H4 (cell line): Measurements from ENCODE around the gene INO80C. TPM values are rescaled to one million over a fixed set of nuclear protein-coding genes. Genes with fewer than 3 reads are reported as not detected.
"Not testable (repeated sequence)": the region's sequence is repeated elsewhere in the genome, so short reads cannot be mapped to it uniquely, and the experiment has no call there.

Experiments
- DNase-seq: peaks from one replicate; pipeline ENCODE4 v3.0.0-alpha.2; 2015; ENCODE audit warnings: low spot score
- total RNA-seq: library from RNA; depleted of rRNA; stranded (reverse); fragments of >200 nt; shearing (Covaris generic); gene quantifications from 2 replicates; pipeline ENCODE4 v1.2.3, GENCODE V29; 2014

The INO80C gene
- total RNA-seq, 1 experiment from 2014 or later, result 3.2 TPM

GRCh38 chr18:35489281-35489680, 8.5 kb downstream of the INO80C start:
- not testable (repeated sequence) for DNase-seq

GRCh38 chr18:35488396-35488795, 9.4 kb downstream of the INO80C start:
- DNase-seq, result not testable (repeated sequence)

- DNase-seq, result not testable (repeated sequence)
These were observed 10.2 kb downstream of the INO80C start for GRCh38 chr18:35487525-35487924.

GRCh38 chr18:35485852-35486251, 11.9 kb downstream of the INO80C start:
- DNase-seq, result no peak

DNA sequence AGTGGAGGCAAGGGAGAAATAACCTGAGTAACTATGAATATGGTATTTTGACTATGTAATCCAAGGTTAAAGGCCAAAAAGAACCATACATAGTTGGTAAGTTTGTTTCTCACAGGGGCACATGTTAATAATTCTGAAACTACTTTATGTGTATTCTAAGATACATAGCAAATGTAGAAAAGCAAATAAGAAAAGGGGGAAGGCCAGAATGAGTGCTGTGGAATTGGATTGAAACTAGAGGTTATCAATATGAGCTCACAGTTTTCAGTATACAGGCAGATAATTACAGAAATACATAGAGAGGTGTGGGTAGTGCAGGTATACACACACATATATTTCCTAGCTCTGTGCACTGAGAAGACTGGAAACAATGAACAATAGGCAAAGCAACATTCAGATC, 13.7 kb downstream of the INO80C start:
- no peak for DNase-seq

- no peak for DNase-seq
These were observed 15.8 kb downstream of the INO80C start for GRCh38 chr18:35481960-35482366.

DNA sequence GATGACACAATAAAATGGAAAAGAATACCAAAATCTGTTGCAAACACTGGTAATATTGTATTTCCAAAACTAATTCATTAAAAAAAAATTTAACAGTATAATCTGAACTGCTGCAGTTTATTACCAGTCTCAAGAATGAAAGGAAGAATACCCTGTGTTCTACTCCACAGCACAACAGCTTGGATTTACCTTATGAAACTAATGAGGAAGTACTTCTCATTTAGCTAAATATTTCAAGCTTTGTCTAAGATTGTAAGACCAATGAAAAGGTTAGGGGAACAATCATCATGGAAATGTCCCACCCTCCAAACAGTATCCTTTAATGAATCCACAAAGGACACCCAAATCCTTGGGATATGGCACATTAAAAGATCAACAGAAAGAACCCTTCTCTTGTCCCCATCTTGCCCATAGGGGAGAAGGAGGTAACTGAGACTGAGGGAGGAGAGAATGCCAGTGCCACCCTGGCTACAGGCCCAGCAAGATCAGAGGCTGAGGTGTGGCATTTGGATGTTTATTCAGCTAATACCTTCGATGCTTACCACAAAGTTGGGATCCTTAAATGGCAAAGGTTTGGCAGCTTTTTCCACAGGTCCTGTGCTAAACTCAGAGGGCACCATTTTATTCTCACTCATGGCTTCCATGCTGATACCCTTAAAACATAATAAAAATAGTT, 17.7 kb downstream of the INO80C start:
- peak; percentile 16 for DNase-seq

- DNase-seq, result peak; percentile 16
These were observed 19.0 kb downstream of the INO80C start for GRCh38 chr18:35478520-35479435.

GRCh38 chr18:35477974-35478373, 19.8 kb downstream of the INO80C start:
- DNase-seq, result no peak

- DNase-seq, result no peak
These were observed 20.3 kb downstream of the INO80C start for GRCh38 chr18:35477497-35477896.

- no peak for DNase-seq
These were observed 22.9 kb downstream of the INO80C start for GRCh38 chr18:35474884-35475283.

DNA sequence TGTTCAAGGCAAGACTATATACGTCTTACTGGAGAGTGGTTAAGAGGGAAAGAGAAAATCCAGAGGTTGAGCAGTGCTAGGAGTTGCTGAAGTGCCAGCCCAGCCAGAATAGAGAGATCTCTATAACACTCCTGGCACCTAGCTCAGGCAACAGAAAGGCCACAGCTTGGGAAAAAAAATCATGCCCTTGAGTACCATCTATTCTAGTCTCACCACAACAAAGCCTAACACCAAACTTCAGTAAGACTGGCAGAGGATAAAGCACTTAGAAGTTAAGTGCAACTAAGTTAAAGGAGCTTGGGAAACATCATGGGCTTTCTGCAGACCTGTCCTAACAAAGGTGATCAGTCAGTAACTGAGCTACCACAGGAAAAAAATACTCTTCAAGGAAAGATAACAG, 24.2 kb downstream of the INO80C start:
- no peak for DNase-seq

GRCh38 chr18:35470435-35470834, 27.3 kb downstream of the INO80C start:
- DNase-seq, result no peak

DNA sequence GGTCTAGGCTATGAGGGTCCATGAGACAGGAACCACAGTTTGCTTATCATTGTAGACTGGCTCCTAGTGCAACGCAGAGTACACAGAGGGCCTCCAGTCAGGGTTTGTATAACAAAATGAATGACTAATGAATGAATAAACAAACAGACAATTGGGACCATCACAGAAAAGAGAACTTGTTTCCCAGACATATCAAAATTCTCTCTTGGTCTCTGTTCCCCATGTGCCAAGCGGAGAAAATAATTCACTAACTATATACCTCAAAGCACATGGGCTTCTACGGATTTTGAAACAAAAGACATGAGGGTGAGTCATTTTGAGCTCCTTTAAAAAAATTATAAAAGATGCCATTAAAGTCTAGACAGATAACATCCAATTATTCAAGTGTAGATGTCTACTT, 28.0 kb downstream of the INO80C start:
- no peak for DNase-seq

DNA sequence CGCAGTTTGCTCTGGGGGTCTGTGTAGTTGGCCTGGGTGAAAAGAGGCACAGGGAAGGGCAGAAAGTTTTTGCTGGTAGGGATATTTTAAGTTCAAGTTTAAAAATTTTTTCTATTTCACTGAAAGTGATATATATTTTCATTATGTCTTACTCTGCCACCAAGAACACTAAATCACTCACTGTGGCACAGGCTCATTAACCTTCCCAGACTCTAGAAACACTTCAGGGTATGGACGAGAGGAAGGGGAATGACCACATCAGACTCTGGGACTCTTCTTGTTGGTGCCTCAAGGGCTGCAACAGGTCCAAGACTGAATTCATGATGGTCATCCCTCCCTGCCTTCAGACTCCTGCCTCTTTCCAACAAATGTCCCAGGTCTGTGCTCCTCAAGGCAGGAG, 29.0 kb downstream of the INO80C start:
- DNase-seq, result no peak

GRCh38 chr18:35467624-35468016, 30.1 kb downstream of the INO80C start:
- DNase-seq, result no peak

DNA sequence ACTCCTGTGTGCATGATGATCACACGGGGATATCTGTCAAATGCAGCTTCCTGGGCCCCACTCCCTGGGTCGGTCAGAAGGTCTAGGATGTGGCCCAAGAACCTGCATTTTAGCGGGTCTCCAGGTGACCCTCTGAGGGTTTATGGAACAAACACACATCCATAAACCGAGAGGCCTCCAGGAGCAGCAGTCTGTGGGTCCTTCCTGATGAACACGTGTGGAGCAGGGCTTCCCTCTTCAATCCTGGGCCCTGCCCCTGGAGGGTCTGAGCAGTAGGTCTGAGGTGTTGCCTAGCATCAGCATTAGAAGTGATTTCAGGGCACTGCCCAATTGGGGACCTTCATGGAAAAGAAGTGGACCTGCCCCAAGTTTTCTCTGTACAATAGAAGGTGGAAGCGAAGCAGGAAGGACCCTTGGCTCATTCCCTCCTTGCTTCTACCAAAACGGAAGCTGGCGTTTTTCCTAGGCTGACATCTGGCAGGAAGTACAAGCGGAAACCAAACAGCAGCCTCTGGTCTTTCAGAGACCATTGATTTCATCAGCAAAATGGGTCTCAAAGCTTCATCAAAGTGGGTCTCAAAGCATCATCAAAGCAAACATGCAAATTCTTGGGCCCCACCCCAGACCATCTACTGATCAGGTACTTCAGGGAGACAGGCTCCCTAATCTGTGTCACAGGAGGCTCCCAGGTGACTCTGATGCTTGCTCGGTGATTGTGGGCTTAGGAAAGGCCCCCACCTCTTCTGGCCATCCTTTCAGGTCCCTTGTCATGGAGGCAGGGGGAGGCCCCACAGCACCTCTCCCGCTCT, 30.7 kb downstream of the INO80C start:
- DNase-seq, result no peak

DNA sequence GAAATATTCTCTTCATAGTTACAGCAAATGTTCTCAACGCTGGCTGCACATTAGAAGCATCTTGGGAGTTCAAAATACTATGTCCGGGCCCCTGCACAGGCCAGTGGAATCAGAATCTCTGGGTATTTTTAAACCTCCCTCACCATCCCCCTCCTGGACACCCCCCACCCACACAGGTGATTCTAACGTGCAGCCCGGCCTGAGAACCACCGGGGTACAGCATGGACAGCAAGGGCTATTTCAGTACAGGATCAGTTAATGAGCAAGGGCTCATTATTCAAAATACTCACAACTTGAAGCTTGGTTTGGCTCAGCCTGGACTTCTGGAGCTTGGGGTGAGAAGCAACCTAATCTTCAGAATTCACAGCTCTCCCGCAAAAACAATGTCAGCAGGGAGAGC, 31.4 kb downstream of the INO80C start:
- DNase-seq, result no peak

DNA sequence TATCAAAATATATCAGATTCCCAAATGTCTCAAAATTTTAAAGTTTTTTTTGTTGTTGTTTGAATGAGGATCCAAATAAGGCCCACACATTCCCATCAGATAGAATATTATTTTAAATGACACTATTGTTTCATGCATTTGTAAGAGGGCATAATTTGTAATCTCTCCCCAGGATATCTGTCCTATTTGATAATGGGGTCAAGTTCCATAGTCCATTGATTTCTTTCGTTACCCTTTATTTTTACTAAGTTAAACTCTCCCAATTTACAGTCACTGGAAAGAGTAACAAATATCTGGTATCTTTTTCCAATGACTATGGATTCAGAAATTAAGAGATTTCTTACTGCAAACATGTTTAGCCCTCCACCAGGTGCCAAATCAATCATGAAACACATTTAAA, 32.4 kb downstream of the INO80C start:
- DNase-seq, result no peak

DNA sequence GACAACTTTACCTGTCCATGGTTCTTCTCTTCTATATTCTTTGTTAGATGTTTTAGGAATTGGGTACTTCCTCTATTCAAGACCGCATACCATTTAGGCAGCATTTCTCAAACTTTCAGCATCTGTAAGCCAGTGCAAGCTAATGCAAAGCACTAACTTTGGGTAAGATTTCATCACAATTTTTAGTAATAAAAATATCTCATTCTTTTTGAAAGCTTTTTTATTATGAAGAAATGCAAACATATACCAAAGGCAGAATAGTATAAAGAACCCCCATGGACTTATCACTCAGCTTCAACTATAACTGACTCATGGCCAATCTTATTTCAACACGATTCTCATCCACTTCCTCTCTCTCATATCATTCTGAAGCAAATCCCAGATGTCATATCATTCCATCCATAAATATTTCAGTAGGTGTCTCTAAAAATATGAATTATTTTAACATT, 32.9 kb downstream of the INO80C start:
- DNase-seq, result no peak

DNA sequence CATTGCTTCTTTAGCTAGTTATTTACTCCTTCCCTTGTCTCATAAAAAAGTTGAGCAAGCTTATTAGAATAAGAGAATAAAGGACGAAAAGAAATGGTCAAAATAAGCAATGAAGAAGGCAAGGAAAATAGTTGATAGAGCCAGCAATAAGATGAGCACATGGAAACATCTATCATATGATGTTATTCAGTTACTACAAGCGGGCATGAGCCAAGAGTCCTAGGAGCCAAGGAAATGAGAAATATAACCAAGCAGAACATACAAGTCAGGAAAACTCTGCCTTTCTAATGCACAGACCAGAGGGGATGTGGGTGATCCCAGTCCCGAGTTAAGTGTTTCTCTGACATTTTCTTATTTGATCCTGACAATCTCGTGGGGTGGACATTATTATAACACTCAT, 33.9 kb downstream of the INO80C start:
- DNase-seq, result no peak

GRCh38 chr18:35463050-35463449, 34.7 kb downstream of the INO80C start:
- no peak for DNase-seq
